Activated CD8-positive, alpha-beta memory T cell treated with anti-CD3 and anti-CD28 coated beads for 36 hours (primary cell): ENCODE data around the gene FAM47E. TPM values are rescaled to one million over a fixed set of nuclear protein-coding genes. Genes with fewer than 3 reads are reported as not detected.
"Not testable (repeated sequence)": the region's sequence is repeated elsewhere in the genome, so short reads cannot be mapped to it uniquely, and the experiment has no call there.

Source experiments
- CTCF ChIA-PET: fragments of 350-600 bp; sonication (Branson Sonifier 250); formaldehyde crosslinking; loops from one replicate; lab custom pipeline; 2021; ENCODE audit warnings: antibody characterized with exemption; lab: Charles Lee
- POLR2A ChIA-PET: fragments of 350-600 bp; sonication (Branson Sonifier 250); formaldehyde crosslinking; loops from one replicate; lab custom pipeline; 2021; ENCODE audit warnings: antibody characterized with exemption; lab: Charles Lee
- total RNA-seq, 2 experiments: library from RNA; stranded (reverse); gene quantifications; one replicate each; pipeline ENCODE4 v1.2.3, GENCODE V29; 2021

The FAM47E gene
- total RNA-seq, 2 experiments from 2014 or later = not detected

- CTCF ChIA-PET, POLR2A ChIA-PET: not testable (repeated sequence)
These were observed 30.1 kb downstream of the FAM47E start for GRCh38 chr4:76281594-76281993.

- CTCF ChIA-PET = no interaction called here
- POLR2A ChIA-PET = no interaction called here
These were observed 31.6 kb downstream of the FAM47E start for GRCh38 chr4:76282941-76283689.

GRCh38 chr4:76283900-76284299, 32.4 kb downstream of the FAM47E start:
- ChIA-PET CTCF (no interaction called here), POLR2A (no interaction called here)

- POLR2A ChIA-PET, CTCF ChIA-PET: not testable (repeated sequence)
These were observed 36.3 kb downstream of the FAM47E start for GRCh38 chr4:76287811-76288210.

- ChIA-PET CTCF (no interaction called here), POLR2A (no interaction called here)
These were observed 41.2 kb downstream of the FAM47E start for GRCh38 chr4:76292730-76293129.

- POLR2A ChIA-PET = no interaction called here
- CTCF ChIA-PET = no interaction called here
These were observed 42.3 kb downstream of the FAM47E start for GRCh38 chr4:76293772-76294171.

- CTCF ChIA-PET = no interaction called here
- POLR2A ChIA-PET = no interaction called here
These were observed 44.8 kb downstream of the FAM47E start for GRCh38 chr4:76296286-76296820.

GRCh38 chr4:76298227-76298626, 46.7 kb downstream of the FAM47E start:
- CTCF ChIA-PET = interaction anchor here (0.7 kb wide), 1 partner anchor 9 kb away, joined by 3 read pairs; the partner anchor contains the start of gene STBD1
- POLR2A ChIA-PET = no interaction called here

- ChIA-PET POLR2A (no interaction called here), CTCF (no interaction called here)
These were observed 48.5 kb downstream of the FAM47E start for GRCh38 chr4:76300012-76300411.

- CTCF ChIA-PET = no interaction called here
- POLR2A ChIA-PET = no interaction called here
These were observed 49.7 kb downstream of the FAM47E start for GRCh38 chr4:76301068-76301774.

- CTCF ChIA-PET = no interaction called here
- POLR2A ChIA-PET = no interaction called here
These were observed 50.2 kb downstream of the FAM47E start for GRCh38 chr4:76301775-76302162.

GRCh38 chr4:76302826-76303438, 51.4 kb downstream of the FAM47E start:
- ChIA-PET CTCF (no interaction called here), POLR2A (no interaction called here)

- POLR2A ChIA-PET = no interaction called here
These were observed 53.6 kb downstream of the FAM47E start for GRCh38 chr4:76305033-76305687.

GRCh38 chr4:76305971-76306881, 54.7 kb downstream of the FAM47E start, which contains the start of gene STBD1:
TSS of gene STBD1 (plus strand) at chr4:76306733. CDS start at chr4:76306770, 37 bp downstream.
- ChIA-PET CTCF (interaction anchor here (0.7 kb wide), 1 partner anchor 8 kb away, joined by 3 read pairs; no protein-coding TSS in a partner anchor), POLR2A (no interaction called here)

More at GRCh38 chr4:76305033-76305687, 53.6 kb downstream of the FAM47E start:
- CTCF ChIA-PET = no interaction called here

- ChIA-PET POLR2A (no interaction called here), CTCF (interaction anchor here (0.7 kb wide), 1 partner anchor 9 kb away, joined by 3 read pairs; no protein-coding TSS in a partner anchor)
These were observed 55.5 kb downstream of the FAM47E start for GRCh38 chr4:76306882-76307659.

GRCh38 chr4:76307660-76308014, 56.1 kb downstream of the FAM47E start:
- ChIA-PET CTCF (no interaction called here), POLR2A (no interaction called here)

GRCh38 chr4:76308548-76308947, 57.0 kb downstream of the FAM47E start:
- ChIA-PET CTCF (interaction anchor here (0.7 kb wide), 1 partner anchor 133 kb away, joined by 3 read pairs; no protein-coding TSS in a partner anchor), POLR2A (no interaction called here)
